Peyer's patch (tissue), 4 donors: ENCODE measurements around the gene MCRIP1. TPM values are rescaled to one million over a fixed set of nuclear protein-coding genes. Genes with fewer than 3 reads are reported as not detected.
"Not testable (repeated sequence)": the region's sequence is repeated elsewhere in the genome, so short reads cannot be mapped to it uniquely, and the experiment has no call there.

Experiments
- DNase-seq, 3 donors: peaks; one replicate each; pipeline ENCODE4 v3.0.0-alpha.2; 2017 to 2019
- H3K27ac ChIP-seq, 4 donors: fragments of 200-600 bp; sonication (generic); one replicate each; pipeline ENCODE4 v1.5.1; 2016 to 2019
- H3K27me3 ChIP-seq, 2 donors: fragments of 200-600 bp; sonication (generic); one replicate each; pipeline ENCODE4 v1.5.1; 2019
- H3K36me3 ChIP-seq, 3 donors: fragments of 200-600 bp; sonication (generic); one replicate each; pipeline ENCODE4 v1.5.1; 2016 to 2019
- H3K4me1 ChIP-seq, 4 donors: fragments of 200-600 bp; sonication (generic); one replicate each; pipeline ENCODE4 v1.5.1; 2016 to 2019
- H3K4me3 ChIP-seq, 4 donors: fragments of 200-600 bp; sonication (generic); 1 replicate in 3 of 4; 2 replicates in 1 of 4; pipeline ENCODE4 v1.5.1; 2016 to 2019; ENCODE audit warnings: mild to moderate bottlenecking in 1 of 4
- H3K9me3 ChIP-seq, 4 donors: fragments of 200-600 bp; sonication (generic); one replicate each; pipeline ENCODE4 v1.5.1; 2016 to 2019; ENCODE audit warnings: mild to moderate bottlenecking in 1 of 4
- POLR2A ChIP-seq, 2 donors: fragments of 450-650 bp; IDR thresholded peaks; one replicate each; pipeline ENCODE4 v1.5.1; 2017; ENCODE audit warnings: antibody characterized with exemption in 2 of 2, mild to moderate bottlenecking in 2 of 2, moderate library complexity in 2 of 2
- total RNA-seq, 4 donors: library from RNA; depleted of rRNA; stranded (reverse); fragments of >200 nt; gene quantifications; one replicate each; pipeline ENCODE4 v1.1.0, GENCODE V29; 2016
- TF ChIP-seq, protein P1 (sequence below), 6 experiments: fragments of 450-650 bp in 4 of 6; fragments of 200-600 bp in 2 of 6; sonication (generic) in 1 of 6; IDR thresholded peaks; one replicate each; pipeline ENCODE4 v1.5.1; 2017 to 2019; ENCODE audit warnings: antibody characterized with exemption in 6 of 6, mild to moderate bottlenecking in 3 of 6, moderate library complexity in 1 of 6

Gene MCRIP1
- total RNA-seq, 4 donors from 2014 or later: 19.6 to 47.9 (median 28.8) TPM

GRCh38 chr17:81840826-81841778 is 8.0 kb upstream of the MCRIP1 start:
- Histone ChIP-seq H3K36me3 (peaks cover 0 to 38% (median 0%) of the 10 kb centered on the region in 3 donors), H3K27ac (no peak overlapping the region), H3K4me1 (no peaks in the 10 kb centered on the region), H3K4me3 (no peak overlapping the region), H3K9me3 (no peaks in the 10 kb centered on the region), H3K27me3 (no peaks in the 10 kb centered on the region)
- DNase-seq: peak in 1 of 3 donors; percentile 37
- TF ChIP-seq, protein P1, sequence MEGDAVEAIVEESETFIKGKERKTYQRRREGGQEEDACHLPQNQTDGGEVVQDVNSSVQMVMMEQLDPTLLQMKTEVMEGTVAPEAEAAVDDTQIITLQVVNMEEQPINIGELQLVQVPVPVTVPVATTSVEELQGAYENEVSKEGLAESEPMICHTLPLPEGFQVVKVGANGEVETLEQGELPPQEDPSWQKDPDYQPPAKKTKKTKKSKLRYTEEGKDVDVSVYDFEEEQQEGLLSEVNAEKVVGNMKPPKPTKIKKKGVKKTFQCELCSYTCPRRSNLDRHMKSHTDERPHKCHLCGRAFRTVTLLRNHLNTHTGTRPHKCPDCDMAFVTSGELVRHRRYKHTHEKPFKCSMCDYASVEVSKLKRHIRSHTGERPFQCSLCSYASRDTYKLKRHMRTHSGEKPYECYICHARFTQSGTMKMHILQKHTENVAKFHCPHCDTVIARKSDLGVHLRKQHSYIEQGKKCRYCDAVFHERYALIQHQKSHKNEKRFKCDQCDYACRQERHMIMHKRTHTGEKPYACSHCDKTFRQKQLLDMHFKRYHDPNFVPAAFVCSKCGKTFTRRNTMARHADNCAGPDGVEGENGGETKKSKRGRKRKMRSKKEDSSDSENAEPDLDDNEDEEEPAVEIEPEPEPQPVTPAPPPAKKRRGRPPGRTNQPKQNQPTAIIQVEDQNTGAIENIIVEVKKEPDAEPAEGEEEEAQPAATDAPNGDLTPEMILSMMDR (IDR thresholded peaks at IDR 0.05): no peak
- no peak for TF ChIP-seq POLR2A (IDR thresholded peaks at IDR 0.05)

GRCh38 chr17:81840059-81840458 is 7.0 kb upstream of the MCRIP1 start:
- peaks cover 0 to 27% (median 0%) of the 10 kb centered on the region in 3 donors for H3K36me3 ChIP-seq
- DNase-seq, H3K9me3 ChIP-seq, H3K27ac ChIP-seq, H3K4me1 ChIP-seq, H3K27me3 ChIP-seq, H3K4me3 ChIP-seq: not testable (repeated sequence)

GRCh38 chr17:81839301-81839700 is 6.2 kb upstream of the MCRIP1 start:
- Histone ChIP-seq H3K9me3 (no peaks in the 10 kb centered on the region), H3K4me1 (no peaks in the 10 kb centered on the region), H3K27me3 (no peaks in the 10 kb centered on the region), H3K36me3 (peaks cover 0 to 20% (median 0%) of the 10 kb centered on the region in 3 donors), H3K4me3 (no peak overlapping the region), H3K27ac (no peak overlapping the region)
- TF ChIP-seq, protein P1 (IDR thresholded peaks at IDR 0.05): no peak
- TF ChIP-seq POLR2A (IDR thresholded peaks at IDR 0.05): no peak
- peak in 1 of 3 donors; percentile 39 for DNase-seq

- H3K36me3 ChIP-seq: peaks cover 0 to 15% (median 0%) of the 10 kb centered on the region in 3 donors
- peaks cover 0 to 3% (median under 1%) of the 10 kb centered on the region in 4 donors for H3K4me1 ChIP-seq
- no peak for TF ChIP-seq POLR2A (IDR thresholded peaks at IDR 0.05)
- TF ChIP-seq, protein P1 (IDR thresholded peaks at IDR 0.05): no peak
- H3K27ac ChIP-seq: no peak overlapping the region
- no peak for DNase-seq
- H3K4me3 ChIP-seq: no peak overlapping the region
- no peaks in the 10 kb centered on the region for H3K9me3 ChIP-seq
- H3K27me3 ChIP-seq: no peaks in the 10 kb centered on the region
Observed at GRCh38 chr17:81838753-81839255, 5.7 kb upstream of the MCRIP1 start.

GRCh38 chr17:81837641-81838040 is 4.5 kb upstream of the MCRIP1 start:
- H3K4me3 ChIP-seq: no peak overlapping the region
- TF ChIP-seq, protein P1 (IDR thresholded peaks at IDR 0.05): no peak
- TF ChIP-seq POLR2A (IDR thresholded peaks at IDR 0.05): no peak
- no peak for DNase-seq

GRCh38 chr17:81834831-81835267 is 1.8 kb upstream of the MCRIP1 start, which contains the start of gene PPP1R27:
Gene PPP1R27, minus strand, starts transcription at chr17:81835050. Its CDS starts 97 bp downstream, at chr17:81834953.
- H3K27ac ChIP-seq: peak within 1 kb of the TSS; percentile 85 to 99 (median 94)
- H3K9me3 ChIP-seq: no peaks in the 10 kb centered on the region
- H3K4me3 ChIP-seq: peak within 1 kb of the TSS; percentile 47 to 87 (median 84)
- no peaks in the 10 kb centered on the region for H3K36me3 ChIP-seq
- TF ChIP-seq, protein P1 (IDR thresholded peaks at IDR 0.05): no peak
- no peak for TF ChIP-seq POLR2A (IDR thresholded peaks at IDR 0.05)
- no peak for DNase-seq
- H3K4me1 ChIP-seq: peaks cover 0 to 23% (median 14%) of the 10 kb centered on the region in 4 donors
- no peaks in the 10 kb centered on the region for H3K27me3 ChIP-seq

More at GRCh38 chr17:81837641-81838040, 4.5 kb upstream of the MCRIP1 start:
- H3K27ac ChIP-seq: no peak overlapping the region
- no peaks in the 10 kb centered on the region for H3K9me3 ChIP-seq
- peaks cover 0 to 3% (median 0%) of the 10 kb centered on the region in 3 donors for H3K36me3 ChIP-seq
- H3K27me3 ChIP-seq: no peaks in the 10 kb centered on the region
- H3K4me1 ChIP-seq: peaks cover 0 to 8% (median 3%) of the 10 kb centered on the region in 4 donors
